Measurements from ENCODE around the gene PELI2.

Gene PELI2

GRCh38 chr14:56177036-56177435, 58.8 kb downstream of the PELI2 start:
- no peak for FAIRE-seq

GRCh38 chr14:56180754-56181542, 62.7 kb downstream of the PELI2 start:
- FAIRE-seq, result no peak

GRCh38 chr14:56181681-56182085, 63.5 kb downstream of the PELI2 start:
- FAIRE-seq, result peak; percentile 98

- FAIRE-seq, result peak; percentile 17
Measured at GRCh38 chr14:56182410-56182809, 64.2 kb downstream of the PELI2 start.

GRCh38 chr14:56183631-56184157, 65.5 kb downstream of the PELI2 start:
- FAIRE-seq, result no peak

- no peak for FAIRE-seq
Measured at GRCh38 chr14:56185992-56186391, 67.8 kb downstream of the PELI2 start.

- no peak for FAIRE-seq
Measured at GRCh38 chr14:56187736-56188135, 69.5 kb downstream of the PELI2 start.

GRCh38 chr14:56189307-56189706, 71.1 kb downstream of the PELI2 start:
- FAIRE-seq, result no peak

GRCh38 chr14:56193347-56193746, 75.1 kb downstream of the PELI2 start:
- no peak for FAIRE-seq

- no peak for FAIRE-seq
Measured at GRCh38 chr14:56194042-56194441, 75.8 kb downstream of the PELI2 start.

GRCh38 chr14:56195223-56195622, 77.0 kb downstream of the PELI2 start:
- no peak for FAIRE-seq

GRCh38 chr14:56195704-56196103, 77.5 kb downstream of the PELI2 start:
- FAIRE-seq, result no peak

GRCh38 chr14:56196274-56196673, 78.1 kb downstream of the PELI2 start:
- FAIRE-seq, result peak; percentile 73

GRCh38 chr14:56197150-56197549, 78.9 kb downstream of the PELI2 start:
- no peak for FAIRE-seq

GRCh38 chr14:56198438-56198837, 80.2 kb downstream of the PELI2 start:
- FAIRE-seq, result no peak

GRCh38 chr14:56199095-56199981, 81.1 kb downstream of the PELI2 start:
- peak; percentile 41 for FAIRE-seq

GRCh38 chr14:56199982-56200577, 81.9 kb downstream of the PELI2 start:
- FAIRE-seq, result no peak

GRCh38 chr14:56202256-56202655, 84.0 kb downstream of the PELI2 start:
- no peak for FAIRE-seq

GRCh38 chr14:56205881-56206280, 87.7 kb downstream of the PELI2 start:
- no peak for FAIRE-seq

- peak; percentile 45 for FAIRE-seq
Measured at GRCh38 chr14:56206596-56206995, 88.4 kb downstream of the PELI2 start.

GRCh38 chr14:56207626-56208292, 89.5 kb downstream of the PELI2 start:
- FAIRE-seq, result no peak

- FAIRE-seq, result no peak
Measured at GRCh38 chr14:56208520-56208919, 90.3 kb downstream of the PELI2 start.

- no peak for FAIRE-seq
Measured at GRCh38 chr14:56210571-56210970, 92.4 kb downstream of the PELI2 start.

Data from islet of Langerhans (tissue), 1 donor.